Activated CD8-positive, alpha-beta T cell treated with anti-CD3 and anti-CD28 coated beads, Interleukin-2, amount 10 ng/mL, durations not matched to agents 7 days and 5 days (primary cell): ENCODE data around the gene APBA2. TPM values are rescaled to one million over a fixed set of nuclear protein-coding genes. Genes with fewer than 3 reads are reported as not detected.
A peak's percentile ranks its signal among the peaks of the same experiment; 100 is the strongest.

ENCODE experiments used
- ATAC-seq: fragments of 150-1000 bp; cut with Tn5 transposase; one replicate; pipeline ENCODE4 v1.10.0; 2021; ENCODE audit warnings: moderate library complexity
- CTCF ChIA-PET: fragments of 350-600 bp; sonication (Branson Sonifier 250); formaldehyde crosslinking; loops from one replicate; lab custom pipeline; 2021; ENCODE audit warnings: antibody characterized with exemption; lab: Charles Lee
- POLR2A ChIA-PET: fragments of 350-600 bp; sonication (Branson Sonifier 250); formaldehyde crosslinking; loops from one replicate; lab custom pipeline; 2021; ENCODE audit warnings: antibody characterized with exemption; lab: Charles Lee
- DNase-seq: peaks from one replicate; pipeline ENCODE4 v3.0.0-alpha.2; 2020
- H3K27ac Mint-ChIP-seq: one replicate; pipeline ENCODE4 v1.8.0; 2021; ENCODE audit warnings: mild to moderate bottlenecking, mixed read lengths
- H3K27me3 Mint-ChIP-seq: one replicate; pipeline ENCODE4 v1.8.0; 2021; ENCODE audit warnings: low read depth, mixed read lengths
- H3K36me3 Mint-ChIP-seq: one replicate; pipeline ENCODE4 v1.8.0; 2021; ENCODE audit warnings: low read depth, mixed read lengths
- H3K4me1 Mint-ChIP-seq: one replicate; pipeline ENCODE4 v1.8.0; 2021; ENCODE audit warnings: low read depth, mixed read lengths
- H3K4me3 Mint-ChIP-seq: one replicate; pipeline ENCODE4 v1.8.0; 2021; ENCODE audit warnings: mild to moderate bottlenecking, mixed read lengths
- H3K9me3 Mint-ChIP-seq: one replicate; pipeline ENCODE4 v1.8.0; 2022; ENCODE audit warnings: mixed read lengths; ENCODE audit not compliant: insufficient read depth
- total RNA-seq, 2 experiments: library from RNA; stranded (reverse); gene quantifications; one replicate each; pipeline ENCODE4 v1.2.3, GENCODE V29; 2021

APBA2 gene
- total RNA-seq, 2 experiments from 2014 or later = 29.5 TPM

GRCh38 chr15:29133791-29134190 lies 248.0 kb downstream of the APBA2 start:
- DNase-seq = no peak
- Mint-ChIP-seq H3K4me3 (no peak overlapping the region), H3K4me1 (peaks cover 4% of the 10 kb centered on the region), H3K27ac (no peak overlapping the region), H3K9me3 (no peaks in the 10 kb centered on the region), H3K36me3 (no peaks in the 10 kb centered on the region), H3K27me3 (peaks cover 9% of the 10 kb centered on the region)
- ChIA-PET CTCF (interaction anchor here (1.1 kb wide), 1 partner anchor 137 kb away, joined by 3 read pairs; no protein-coding TSS in a partner anchor), POLR2A (no interaction called here)
- ATAC-seq = no peak

GRCh38 chr15:29134239-29134638 lies 248.5 kb downstream of the APBA2 start:
- ChIA-PET POLR2A (no interaction called here), CTCF (interaction anchor here (1.1 kb wide), 1 partner anchor 136 kb away, joined by 3 read pairs; no protein-coding TSS in a partner anchor)
- Mint-ChIP-seq H3K27ac (no peak overlapping the region), H3K4me1 (peaks cover 4% of the 10 kb centered on the region), H3K4me3 (no peak overlapping the region), H3K9me3 (no peaks in the 10 kb centered on the region), H3K27me3 (peaks cover 12% of the 10 kb centered on the region), H3K36me3 (no peaks in the 10 kb centered on the region)
- ATAC-seq = no peak
- DNase-seq = no peak

GRCh38 chr15:29134641-29135308 lies 249.0 kb downstream of the APBA2 start:
- Mint-ChIP-seq H3K9me3 (no peaks in the 10 kb centered on the region), H3K27me3 (peaks cover 12% of the 10 kb centered on the region), H3K4me3 (no peak overlapping the region), H3K27ac (no peak overlapping the region), H3K36me3 (no peaks in the 10 kb centered on the region), H3K4me1 (peaks cover 7% of the 10 kb centered on the region)
- ChIA-PET CTCF (no interaction called here), POLR2A (no interaction called here)
- no peak for DNase-seq
- ATAC-seq = no peak

- ATAC-seq (no peak), DNase-seq (no peak)
- Mint-ChIP-seq H3K4me1 (peaks cover 12% of the 10 kb centered on the region), H3K27me3 (peaks cover 12% of the 10 kb centered on the region), H3K36me3 (no peaks in the 10 kb centered on the region), H3K4me3 (no peak overlapping the region), H3K27ac (no peak overlapping the region), H3K9me3 (no peaks in the 10 kb centered on the region)
- CTCF ChIA-PET = no interaction called here
- POLR2A ChIA-PET = no interaction called here
Observed at GRCh38 chr15:29135309-29135657, 249.5 kb downstream of the APBA2 start.

GRCh38 chr15:29135702-29136646 lies 250.2 kb downstream of the APBA2 start:
- H3K27ac Mint-ChIP-seq = no peak overlapping the region
- ATAC-seq (no peak), DNase-seq (no peak)
- H3K9me3 Mint-ChIP-seq = no peaks in the 10 kb centered on the region
- POLR2A ChIA-PET = no interaction called here
- peaks cover 15% of the 10 kb centered on the region for H3K27me3 Mint-ChIP-seq
- H3K36me3 Mint-ChIP-seq = no peaks in the 10 kb centered on the region
- H3K4me1 Mint-ChIP-seq = peaks cover 16% of the 10 kb centered on the region
- CTCF ChIA-PET = no interaction called here
- no peak overlapping the region for H3K4me3 Mint-ChIP-seq

GRCh38 chr15:29138260-29138659 lies 252.5 kb downstream of the APBA2 start:
- no peaks in the 10 kb centered on the region for H3K36me3 Mint-ChIP-seq
- ATAC-seq = no peak
- ChIA-PET POLR2A (no interaction called here), CTCF (interaction anchor here (1.0 kb wide), 1 partner anchor 48 kb away, joined by 3 read pairs; no protein-coding TSS in a partner anchor)
- peaks cover 18% of the 10 kb centered on the region for H3K27me3 Mint-ChIP-seq
- H3K27ac Mint-ChIP-seq = no peak overlapping the region
- no peak for DNase-seq
- H3K9me3 Mint-ChIP-seq = no peaks in the 10 kb centered on the region
- H3K4me3 Mint-ChIP-seq = no peak overlapping the region
- H3K4me1 Mint-ChIP-seq = peaks cover 12% of the 10 kb centered on the region

- CTCF ChIA-PET = interaction anchor here (0.7 to 1.9 kb wide), 6 partner anchors 10 to 329 kb away, joined by 3 to 13 read pairs (median 4); no protein-coding TSS in a partner anchor
- Mint-ChIP-seq H3K27me3 (peaks cover 21% of the 10 kb centered on the region), H3K4me1 (peaks cover 12% of the 10 kb centered on the region), H3K4me3 (no peak overlapping the region), H3K36me3 (no peaks in the 10 kb centered on the region), H3K27ac (no peak overlapping the region), H3K9me3 (no peaks in the 10 kb centered on the region)
- ATAC-seq (no peak), DNase-seq (no peak)
- POLR2A ChIA-PET = no interaction called here
Observed at GRCh38 chr15:29139072-29139471, 253.3 kb downstream of the APBA2 start.

- CTCF ChIA-PET = interaction anchor here (0.6 to 2.1 kb wide), 17 partner anchors 9 to 328 kb away, joined by 3 to 13 read pairs (median 4); no protein-coding TSS in a partner anchor
- ATAC-seq (peak; percentile 89), DNase-seq (peak; percentile 61)
- H3K27ac Mint-ChIP-seq = no peak overlapping the region
- H3K4me3 Mint-ChIP-seq = no peak overlapping the region
- H3K36me3 Mint-ChIP-seq = no peaks in the 10 kb centered on the region
- no peaks in the 10 kb centered on the region for H3K9me3 Mint-ChIP-seq
- H3K27me3 Mint-ChIP-seq = peaks cover 22% of the 10 kb centered on the region
- peaks cover 12% of the 10 kb centered on the region for H3K4me1 Mint-ChIP-seq
- POLR2A ChIA-PET = no interaction called here
Observed at GRCh38 chr15:29139540-29140459, 254.0 kb downstream of the APBA2 start.

GRCh38 chr15:29140475-29141307 lies 254.9 kb downstream of the APBA2 start:
- Mint-ChIP-seq H3K36me3 (no peaks in the 10 kb centered on the region), H3K27me3 (peaks cover 24% of the 10 kb centered on the region), H3K4me3 (no peak overlapping the region), H3K27ac (no peak overlapping the region), H3K4me1 (peaks cover 12% of the 10 kb centered on the region), H3K9me3 (no peaks in the 10 kb centered on the region)
- CTCF ChIA-PET = interaction anchor here (0.6 to 2.1 kb wide), 16 partner anchors 8 to 328 kb away, joined by 3 to 13 read pairs (median 4); no protein-coding TSS in a partner anchor
- POLR2A ChIA-PET = no interaction called here
- DNase-seq (no peak), ATAC-seq (no peak)

GRCh38 chr15:29141308-29142128 lies 255.7 kb downstream of the APBA2 start:
- Mint-ChIP-seq H3K27me3 (peaks cover 27% of the 10 kb centered on the region), H3K36me3 (no peaks in the 10 kb centered on the region), H3K9me3 (no peaks in the 10 kb centered on the region), H3K27ac (no peak overlapping the region), H3K4me3 (no peak overlapping the region), H3K4me1 (peaks cover 12% of the 10 kb centered on the region)
- DNase-seq (no peak), ATAC-seq (no peak)
- ChIA-PET CTCF (interaction anchor here (0.6 to 2.1 kb wide), 2 partner anchors 39 to 479 kb away, joined by 3 to 8 read pairs; no protein-coding TSS in a partner anchor), POLR2A (no interaction called here)
